HEK293 (cell line): ENCODE measurements around the gene IDI2.

Experiments used
- CTCF ChIP-seq: fragments of 450-650 bp; formaldehyde crosslinking; IDR thresholded peaks from 2 replicates; pipeline ENCODE4 v1.5.1; 2016; ENCODE audit warnings: missing biosample characterization, missing genetic modification characterization
- ELK4 ChIP-seq: IDR thresholded peaks from 2 replicates; pipeline ENCODE4 v1.6.1; 2011; ENCODE audit warnings: mild to moderate bottlenecking, low read depth, low read length, borderline replicate concordance
- GLIS1 ChIP-seq: fragments of 450-650 bp; formaldehyde crosslinking; IDR thresholded peaks from 2 replicates; pipeline ENCODE4 v1.5.1; 2016; ENCODE audit warnings: missing biosample characterization, missing genetic modification characterization
- KLF1 ChIP-seq: fragments of 450-650 bp; formaldehyde crosslinking; IDR thresholded peaks from 2 replicates; pipeline ENCODE4 v1.5.1; 2016; ENCODE audit warnings: missing biosample characterization, missing genetic modification characterization
- KLF16 ChIP-seq: fragments of 450-650 bp; formaldehyde crosslinking; IDR thresholded peaks from 2 replicates; pipeline ENCODE4 v1.5.1; 2017; ENCODE audit warnings: missing biosample characterization, missing genetic modification characterization
- KLF17 ChIP-seq: fragments of 450-650 bp; formaldehyde crosslinking; IDR thresholded peaks from 2 replicates; pipeline ENCODE4 v1.5.1; 2016; ENCODE audit warnings: missing biosample characterization, missing genetic modification characterization
- PRDM1 ChIP-seq: fragments of 450-650 bp; formaldehyde crosslinking; IDR thresholded peaks from 2 replicates; pipeline ENCODE4; 2016; ENCODE audit warnings: missing biosample characterization, missing genetic modification characterization
- SP2 ChIP-seq: fragments of 450-650 bp; formaldehyde crosslinking; IDR thresholded peaks from 2 replicates; pipeline ENCODE4 v1.5.1; 2016; ENCODE audit warnings: missing biosample characterization, missing genetic modification characterization
- WT1 ChIP-seq: fragments of 450-650 bp; formaldehyde crosslinking; IDR thresholded peaks from 2 replicates; pipeline ENCODE4 v1.5.1; 2016; ENCODE audit warnings: missing biosample characterization, missing genetic modification characterization
- YY2 ChIP-seq: fragments of 450-650 bp; formaldehyde crosslinking; IDR thresholded peaks from 2 replicates; pipeline ENCODE4 v1.5.1; 2016; ENCODE audit warnings: missing biosample characterization, missing genetic modification characterization
- ZBTB11 ChIP-seq: fragments of 450-650 bp; formaldehyde crosslinking; conservative IDR thresholded peaks from 2 replicates; pipeline ENCODE4 v1.5.1; 2016; ENCODE audit warnings: low read depth, missing biosample characterization, missing genetic modification characterization
- ZBTB44 ChIP-seq: fragments of 450-650 bp; IDR thresholded peaks from 2 replicates; pipeline ENCODE4 v1.5.1; 2018; ENCODE audit warnings: missing biosample characterization, mild to moderate bottlenecking, missing genetic modification characterization
- ZBTB49 ChIP-seq: fragments of 450-650 bp; formaldehyde crosslinking; IDR thresholded peaks from 2 replicates; pipeline ENCODE4 v1.5.1; 2016; ENCODE audit warnings: missing biosample characterization, missing genetic modification characterization, low read depth
- ZNF114 ChIP-seq: fragments of 450-650 bp; formaldehyde crosslinking; IDR thresholded peaks from 2 replicates; pipeline ENCODE4 v1.5.0; 2017; ENCODE audit warnings: missing biosample characterization, missing genetic modification characterization
- ZNF132 ChIP-seq: fragments of 450-650 bp; formaldehyde crosslinking; IDR thresholded peaks from 2 replicates; pipeline ENCODE4 v1.5.1; 2017; ENCODE audit warnings: missing biosample characterization, missing genetic modification characterization, borderline replicate concordance
- ZNF133 ChIP-seq: fragments of 450-650 bp; formaldehyde crosslinking; IDR thresholded peaks from 2 replicates; pipeline ENCODE4 v1.5.1; 2016; ENCODE audit warnings: missing biosample characterization, missing genetic modification characterization
- ZNF174 ChIP-seq: fragments of 450-650 bp; formaldehyde crosslinking; IDR thresholded peaks from 2 replicates; pipeline ENCODE4 v1.5.0; 2017; ENCODE audit warnings: missing biosample characterization, mild to moderate bottlenecking, missing genetic modification characterization
- ZNF26 ChIP-seq: fragments of 450-650 bp; formaldehyde crosslinking; IDR thresholded peaks from 2 replicates; pipeline ENCODE4 v1.5.1; 2016; ENCODE audit warnings: missing biosample characterization, missing genetic modification characterization
- ZNF335 ChIP-seq: fragments of 450-650 bp; formaldehyde crosslinking; conservative IDR thresholded peaks from 2 replicates; pipeline ENCODE4 v1.5.1; 2016; ENCODE audit warnings: missing biosample characterization, missing genetic modification characterization
- ZNF416 ChIP-seq: fragments of 450-650 bp; formaldehyde crosslinking; IDR thresholded peaks from 2 replicates; pipeline ENCODE4 v1.5.1; 2016; ENCODE audit warnings: missing biosample characterization, missing genetic modification characterization
- ZNF433 ChIP-seq: fragments of 450-650 bp; formaldehyde crosslinking; IDR thresholded peaks from 2 replicates; pipeline ENCODE4 v1.5.1; 2016; ENCODE audit warnings: missing biosample characterization, missing genetic modification characterization, low read depth
- ZNF560 ChIP-seq: fragments of 450-650 bp; formaldehyde crosslinking; IDR thresholded peaks from 2 replicates; pipeline ENCODE4 v1.5.1; 2017; ENCODE audit warnings: missing biosample characterization, missing genetic modification characterization, borderline replicate concordance
- ZNF623 ChIP-seq: fragments of 450-650 bp; formaldehyde crosslinking; IDR thresholded peaks from 2 replicates; pipeline ENCODE4 v1.5.1; 2016; ENCODE audit warnings: missing biosample characterization, missing genetic modification characterization
- ZNF624 ChIP-seq: fragments of 450-650 bp; formaldehyde crosslinking; IDR thresholded peaks from 2 replicates; pipeline ENCODE4 v1.5.1; 2017; ENCODE audit warnings: missing biosample characterization, missing genetic modification characterization
- ZNF670 ChIP-seq: fragments of 450-650 bp; formaldehyde crosslinking; IDR thresholded peaks from 2 replicates; pipeline ENCODE4 v1.5.1; 2016; ENCODE audit warnings: missing biosample characterization, missing genetic modification characterization, low read depth
- ZSCAN5A ChIP-seq: fragments of 450-650 bp; formaldehyde crosslinking; IDR thresholded peaks from 2 replicates; pipeline ENCODE4 v1.5.1; 2016; ENCODE audit warnings: missing biosample characterization, missing genetic modification characterization

IDI2 gene

GRCh38 chr10:1054684-1055083, 29.0 kb upstream of the IDI2 start (continued):
- TF ChIP-seq ZNF624 (tag by site-specific recombination) (no peak), KLF16 (tag by site-specific recombination) (0 out of 2 replicates have a peak, but pooled peaks have one; percentile 30), GLIS1 (tag by site-specific recombination) (0 out of 2 replicates have a peak, but pooled peaks have one; percentile 10), ZNF114 (no peak), ZNF335 (tag by site-specific recombination) (0 out of 2 replicates have a peak, but pooled peaks have one; percentile 17), YY2 (tag by site-specific recombination) (no peak), ZNF433 (tag by site-specific recombination) (no peak), ZBTB44 (peak; percentile 59; the same call in 1 of the 2 replicates), ZBTB49 (no peak), ZNF132 (tag by site-specific recombination) (no peak), ZNF623 (no peak), WT1 (tag by site-specific recombination) (peak; percentile 36; the same call in 1 of the 2 replicates), KLF17 (peak; percentile 31; the same call in 1 of the 2 replicates), ZSCAN5A (no peak), ZNF26 (tag by site-specific recombination) (no peak), CTCF (tag by site-specific recombination) (no peak), ZBTB11 (0 out of 2 replicates have a peak, but pooled peaks have one; percentile 10), KLF1 (no peak), ZNF670 (tag by site-specific recombination) (no peak), ZNF560 (tag by site-specific recombination) (no peak), ZNF133 (tag by site-specific recombination) (no peak), ZNF174 (tag by site-specific recombination) (no peak), SP2 (tag by site-specific recombination) (0 out of 2 replicates have a peak, but pooled peaks have one; percentile 29), ELK4 (no peak), ZNF416 (tag by site-specific recombination) (no peak), PRDM1 (tag by site-specific recombination) (no peak)
